HG03460 (cell line): Measurements from ENCODE around the gene ID3.
"Not testable (repeated sequence)": the region's sequence is repeated elsewhere in the genome, so short reads cannot be mapped to it uniquely, and the experiment has no call there.

Experiments
- ATAC-seq: cut with Tn5 transposase; IDR thresholded peaks from one replicate; pipeline ENCODE4 v1.9.1; 2021; ENCODE audit not compliant: unreplicated experiment

Gene ID3

GRCh38 chr1:23553231-23554126 is 5.8 kb downstream of the ID3 start:
- ATAC-seq, result no peak

- no peak for ATAC-seq
Observed at GRCh38 chr1:23551849-23552248, 7.5 kb downstream of the ID3 start.

- ATAC-seq, result no peak
Observed at GRCh38 chr1:23548704-23549143, 10.6 kb downstream of the ID3 start.

- ATAC-seq, result no peak
Observed at GRCh38 chr1:23546897-23547584, 12.3 kb downstream of the ID3 start.

GRCh38 chr1:23545851-23546250 is 13.4 kb downstream of the ID3 start:
- no peak for ATAC-seq

GRCh38 chr1:23544444-23545389 is 14.6 kb downstream of the ID3 start:
- no peak for ATAC-seq

- ATAC-seq, result no peak
Observed at GRCh38 chr1:23543707-23544443, 15.4 kb downstream of the ID3 start.

GRCh38 chr1:23542940-23543339 is 16.4 kb downstream of the ID3 start:
- ATAC-seq, result not testable (repeated sequence)

GRCh38 chr1:23539698-23540266 is 19.5 kb downstream of the ID3 start:
- ATAC-seq, result peak; percentile 76

GRCh38 chr1:23537296-23537973 is 21.9 kb downstream of the ID3 start:
- no peak for ATAC-seq

- ATAC-seq, result no peak
Observed at GRCh38 chr1:23533246-23534023, 25.9 kb downstream of the ID3 start.

GRCh38 chr1:23531562-23532094 is 27.7 kb downstream of the ID3 start:
- ATAC-seq, result no peak

GRCh38 chr1:23530747-23531561 is 28.3 kb downstream of the ID3 start, which contains the start of gene E2F2:
Gene E2F2, minus strand, starts transcription at chr1:23531233. Its CDS starts 440 bp downstream, at chr1:23530793.
- ATAC-seq, result peak; percentile 34

GRCh38 chr1:23530087-23530746 is 29.1 kb downstream of the ID3 start:
- ATAC-seq, result no peak

GRCh38 chr1:23529146-23530086 is 29.9 kb downstream of the ID3 start:
- no peak for ATAC-seq
